ENCODE measurements around the gene ANXA2R. TPM values are rescaled to one million over a fixed set of nuclear protein-coding genes. Genes with fewer than 3 reads are reported as not detected.

The ANXA2R gene, protein sequence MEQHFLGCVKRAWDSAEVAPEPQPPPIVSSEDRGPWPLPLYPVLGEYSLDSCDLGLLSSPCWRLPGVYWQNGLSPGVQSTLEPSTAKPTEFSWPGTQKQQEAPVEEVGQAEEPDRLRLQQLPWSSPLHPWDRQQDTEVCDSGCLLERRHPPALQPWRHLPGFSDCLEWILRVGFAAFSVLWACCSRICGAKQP
- 1.9 to 2.4 TPM (median 2.2 TPM) in 5 replicates for total RNA-seq (2022; extraction: Qiagen RNA extraction; ENCODE audit: low read depth)

GRCh38 chr5:43040287-43041098 lies at the start of gene ANXA2R:
Gene ANXA2R (minus strand): TSS chr5:43040319. CDS start chr5:43040046, 273 bp downstream.

Other genes starting within 250 kb of the ANXA2R start
- gene SELENOP, start 228.4 kb downstream of the ANXA2R start, total RNA-seq (2022; extraction: Qiagen RNA extraction; ENCODE audit: low read depth) = 0.17 to 0.57 TPM (median 0.41 TPM) in 4 of 5 replicates, not detected in the other
- 21.5 to 26.9 TPM (median 22.0 TPM) in 5 replicates for gene ZNF131, start 80.6 kb upstream of the ANXA2R start, total RNA-seq (2022; extraction: Qiagen RNA extraction; ENCODE audit: low read depth)
- gene NIM1K, start 151.9 kb upstream of the ANXA2R start, total RNA-seq (2022; extraction: Qiagen RNA extraction; ENCODE audit: low read depth) = 0.27 to 0.41 TPM (median 0.33 TPM) in 4 of 5 replicates, not detected in the other

Data from A549 treated with CpdA at 1 μM for 4 hours (cell line).